ENCODE measurements around the gene PTPRN2. TPM values are rescaled to one million over a fixed set of nuclear protein-coding genes. Genes with fewer than 3 reads are reported as not detected.

PTPRN2 gene
- total and polyA plus RNA-seq, 2 donors (not counting 1 experiment from before 2014, with no cell fraction given), result 0.54 to 1.2 TPM

DNA sequence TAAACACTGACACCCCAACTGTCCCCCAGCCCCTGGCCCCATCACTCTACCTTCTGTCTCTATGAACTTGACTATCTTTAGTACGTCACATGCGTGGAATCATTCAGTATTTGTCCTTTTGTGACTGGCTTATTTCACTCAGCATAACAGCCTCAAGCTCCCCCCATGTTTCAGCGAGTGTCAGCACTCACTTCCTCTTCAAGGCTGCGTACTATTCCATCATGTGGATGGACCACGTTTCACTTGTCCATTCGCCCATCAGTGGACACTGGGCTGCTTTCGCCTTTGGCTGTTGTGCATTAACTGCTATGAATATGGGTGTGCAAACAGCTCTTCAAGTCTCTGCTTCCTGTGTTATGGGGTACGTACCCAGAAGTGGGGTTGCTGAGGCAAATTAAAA lies 100.7 kb downstream of the PTPRN2 start:
- Histone ChIP-seq H2AFZ (ENCODE audit: low read length) (no peak overlapping the region), H4K20me1 (ENCODE audit: control insufficient read depth, extremely low read depth, insufficient read depth, low read length) (no peaks in the 10 kb centered on the region), H3K9me3 (ENCODE audit: control insufficient read depth, insufficient read depth, low read depth, low read length) (no peaks in the 10 kb centered on the region), H3K4me1 (ENCODE audit: control insufficient read depth, extremely low read depth, insufficient read depth, low read length) (no peaks in the 10 kb centered on the region), H3K4me3 (replicated peaks in 1 of 4; ENCODE audit: control extremely low read depth in 1 of 4, insufficient read depth in 1 of 4, low read depth in 3 of 4, low read length in 4 of 4) (no peak overlapping the region), H3K4me2 (ENCODE audit: extremely low read depth, insufficient read depth, low read length) (no peak overlapping the region), H3K79me2 (ENCODE audit: control insufficient read depth, insufficient read depth, low read length) (no peaks in the 10 kb centered on the region), H3K27ac (ENCODE audit: insufficient read depth, low read length) (no peak overlapping the region), H3K36me3 (ENCODE audit: control insufficient read depth, insufficient read depth, low read length) (no peaks in the 10 kb centered on the region), H3K9ac (ENCODE audit: insufficient read depth, low read length) (no peak overlapping the region), H3K27me3 (ENCODE audit: control insufficient read depth, insufficient read depth, low read length) (no peaks in the 10 kb centered on the region)
- TF ChIP-seq, protein P1, sequence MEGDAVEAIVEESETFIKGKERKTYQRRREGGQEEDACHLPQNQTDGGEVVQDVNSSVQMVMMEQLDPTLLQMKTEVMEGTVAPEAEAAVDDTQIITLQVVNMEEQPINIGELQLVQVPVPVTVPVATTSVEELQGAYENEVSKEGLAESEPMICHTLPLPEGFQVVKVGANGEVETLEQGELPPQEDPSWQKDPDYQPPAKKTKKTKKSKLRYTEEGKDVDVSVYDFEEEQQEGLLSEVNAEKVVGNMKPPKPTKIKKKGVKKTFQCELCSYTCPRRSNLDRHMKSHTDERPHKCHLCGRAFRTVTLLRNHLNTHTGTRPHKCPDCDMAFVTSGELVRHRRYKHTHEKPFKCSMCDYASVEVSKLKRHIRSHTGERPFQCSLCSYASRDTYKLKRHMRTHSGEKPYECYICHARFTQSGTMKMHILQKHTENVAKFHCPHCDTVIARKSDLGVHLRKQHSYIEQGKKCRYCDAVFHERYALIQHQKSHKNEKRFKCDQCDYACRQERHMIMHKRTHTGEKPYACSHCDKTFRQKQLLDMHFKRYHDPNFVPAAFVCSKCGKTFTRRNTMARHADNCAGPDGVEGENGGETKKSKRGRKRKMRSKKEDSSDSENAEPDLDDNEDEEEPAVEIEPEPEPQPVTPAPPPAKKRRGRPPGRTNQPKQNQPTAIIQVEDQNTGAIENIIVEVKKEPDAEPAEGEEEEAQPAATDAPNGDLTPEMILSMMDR (conservative IDR thresholded peaks at IDR 0.05 in 1 of 2, IDR thresholded peaks at IDR 0.05 in 1 of 2; ENCODE audit: low read depth in 1 of 2, low read length in 2 of 2), result no peak
- no peak for TF ChIP-seq EZH2 (IDR thresholded peaks at IDR 0.05; ENCODE audit: low read length, missing control alignments)
- DNase-seq (ENCODE audit: low read depth in 2 of 2), result no peak

DNA sequence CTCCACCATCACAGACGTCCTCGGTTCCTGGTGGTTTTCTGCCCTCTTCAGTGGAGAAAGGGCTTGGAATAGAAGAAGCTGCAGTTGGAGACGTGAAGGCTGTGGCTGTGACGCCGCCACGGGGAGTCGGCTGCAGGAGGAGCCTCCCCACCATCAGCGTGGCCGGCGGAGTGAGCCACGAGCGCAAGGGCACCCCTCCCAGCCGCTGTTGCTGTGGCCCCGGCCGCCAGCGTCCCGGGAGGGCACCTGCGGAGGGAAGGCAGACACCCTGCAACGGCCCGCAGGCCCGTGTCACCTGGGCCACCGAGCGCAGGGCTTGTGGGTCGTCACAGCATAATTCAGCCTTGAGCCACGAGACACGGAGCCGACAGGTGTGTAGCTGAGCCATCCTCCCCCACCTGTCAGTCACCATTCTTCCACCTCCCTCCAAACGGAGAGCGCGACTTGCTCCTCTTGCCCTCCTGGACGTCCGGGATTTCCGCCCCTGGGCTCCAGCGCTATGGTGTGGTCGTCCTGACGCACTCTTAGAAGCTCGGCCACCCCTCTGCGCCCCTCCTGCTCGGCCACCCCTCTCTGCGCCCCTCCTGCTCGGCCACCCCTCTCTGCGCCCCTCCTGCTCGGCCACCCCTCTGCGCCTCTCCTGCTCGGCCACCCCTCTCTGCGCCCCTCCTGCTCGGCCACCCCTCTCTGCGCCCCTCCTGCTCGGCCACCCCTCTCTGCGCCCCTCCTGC lies 102.7 kb downstream of the PTPRN2 start:
- Histone ChIP-seq H3K4me3 (replicated peaks in 1 of 4; ENCODE audit: control extremely low read depth in 1 of 4, insufficient read depth in 1 of 4, low read depth in 3 of 4, low read length in 4 of 4) (no peak overlapping the region), H3K9me3 (ENCODE audit: control insufficient read depth, insufficient read depth, low read depth, low read length) (no peaks in the 10 kb centered on the region), H3K4me1 (ENCODE audit: control insufficient read depth, extremely low read depth, insufficient read depth, low read length) (no peaks in the 10 kb centered on the region), H3K79me2 (ENCODE audit: control insufficient read depth, insufficient read depth, low read length) (no peaks in the 10 kb centered on the region), H4K20me1 (ENCODE audit: control insufficient read depth, extremely low read depth, insufficient read depth, low read length) (no peaks in the 10 kb centered on the region), H3K27ac (ENCODE audit: insufficient read depth, low read length) (no peak overlapping the region), H3K9ac (ENCODE audit: insufficient read depth, low read length) (no peak overlapping the region), H3K4me2 (ENCODE audit: extremely low read depth, insufficient read depth, low read length) (no peak overlapping the region), H2AFZ (ENCODE audit: low read length) (no peak overlapping the region), H3K27me3 (ENCODE audit: control insufficient read depth, insufficient read depth, low read length) (no peaks in the 10 kb centered on the region), H3K36me3 (ENCODE audit: control insufficient read depth, insufficient read depth, low read length) (no peaks in the 10 kb centered on the region)
- TF ChIP-seq, protein P1 (conservative IDR thresholded peaks at IDR 0.05 in 1 of 2, IDR thresholded peaks at IDR 0.05 in 1 of 2; ENCODE audit: low read depth in 1 of 2, low read length in 2 of 2), result no peak
- no peak for DNase-seq (ENCODE audit: low read depth in 2 of 2)

DNA sequence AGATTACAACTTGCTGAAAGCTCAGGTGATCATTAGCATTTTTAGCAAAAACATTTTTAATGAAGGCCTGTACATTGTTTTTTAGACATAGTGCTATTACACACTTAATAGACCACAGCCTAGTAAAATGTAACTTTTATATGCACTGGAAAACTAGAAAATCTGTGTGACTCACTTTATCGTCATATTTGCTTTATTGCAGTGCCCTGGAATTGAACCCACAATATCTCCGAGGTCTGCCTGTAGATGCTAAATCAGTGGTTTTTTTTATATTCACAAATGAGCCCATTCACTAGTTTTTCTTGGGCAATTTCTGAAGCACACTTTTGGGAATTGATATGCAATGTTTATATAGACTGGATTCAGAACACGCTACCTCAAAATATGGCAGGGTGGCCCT lies 105.1 kb downstream of the PTPRN2 start:
- no peaks in the 10 kb centered on the region for H3K9me3 ChIP-seq (ENCODE audit: control insufficient read depth, insufficient read depth, low read depth, low read length)

More for the DNA sequence above, 105.1 kb downstream of the PTPRN2 start:
- Histone ChIP-seq H3K9ac (ENCODE audit: insufficient read depth, low read length) (no peak overlapping the region), H3K36me3 (ENCODE audit: control insufficient read depth, insufficient read depth, low read length) (no peaks in the 10 kb centered on the region), H3K4me3 (replicated peaks in 1 of 4; ENCODE audit: control extremely low read depth in 1 of 4, insufficient read depth in 1 of 4, low read depth in 3 of 4, low read length in 4 of 4) (no peak overlapping the region), H2AFZ (ENCODE audit: low read length) (no peak overlapping the region), H3K27ac (ENCODE audit: insufficient read depth, low read length) (no peak overlapping the region), H3K27me3 (ENCODE audit: control insufficient read depth, insufficient read depth, low read length) (no peaks in the 10 kb centered on the region), H3K4me2 (ENCODE audit: extremely low read depth, insufficient read depth, low read length) (no peak overlapping the region), H4K20me1 (ENCODE audit: control insufficient read depth, extremely low read depth, insufficient read depth, low read length) (no peaks in the 10 kb centered on the region), H3K79me2 (ENCODE audit: control insufficient read depth, insufficient read depth, low read length) (no peaks in the 10 kb centered on the region), H3K4me1 (ENCODE audit: control insufficient read depth, extremely low read depth, insufficient read depth, low read length) (no peaks in the 10 kb centered on the region)
- no peak for DNase-seq (ENCODE audit: low read depth in 2 of 2)
- no peak for TF ChIP-seq EZH2 (IDR thresholded peaks at IDR 0.05; ENCODE audit: low read length, missing control alignments)
- TF ChIP-seq, protein P1 (conservative IDR thresholded peaks at IDR 0.05 in 1 of 2, IDR thresholded peaks at IDR 0.05 in 1 of 2; ENCODE audit: low read depth in 1 of 2, low read length in 2 of 2), result no peak

All from fibroblast of lung (primary cell).